Fibroblast of skin of left biceps (primary cell): ENCODE data around the gene BANP.

Experiments used
- DNase-seq, 2 experiments: peaks; one replicate each; pipeline ENCODE4 v3.0.0-alpha.2; 2013; ENCODE audit warnings: low read depth in 2 of 2

BANP gene

DNA sequence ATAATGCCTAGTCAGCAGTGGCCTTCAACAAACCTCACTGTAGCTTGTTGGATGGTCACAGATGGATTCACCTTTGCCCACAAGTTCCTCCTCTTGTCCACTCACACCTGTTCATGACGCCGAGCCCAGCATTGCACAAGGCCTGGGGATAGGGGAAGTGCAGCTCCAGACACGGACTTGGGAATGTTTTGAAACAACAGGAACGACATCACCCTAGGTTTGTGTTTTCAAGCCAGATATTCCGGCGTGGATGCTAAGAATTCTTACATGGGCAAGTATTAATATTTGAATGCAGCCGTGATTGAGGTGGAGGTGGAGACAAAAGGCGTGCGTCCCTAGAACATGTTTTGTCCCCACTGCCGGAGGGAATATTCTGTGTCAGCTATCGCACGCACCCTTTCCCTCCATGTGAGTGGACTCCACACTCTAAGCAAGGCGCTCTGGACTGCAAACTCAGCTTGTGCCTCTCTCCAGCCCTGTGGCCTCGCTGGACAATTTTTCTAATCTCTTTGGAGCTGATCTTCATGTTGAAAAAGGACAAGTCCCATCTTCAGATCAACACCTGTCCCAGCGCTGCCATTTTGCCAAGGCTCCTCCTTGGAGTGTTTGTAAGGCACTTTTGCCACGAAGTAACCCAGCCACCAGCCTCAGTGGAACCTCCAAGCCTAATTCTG is 2.0 kb upstream of the BANP start:
- no peak for DNase-seq

DNA sequence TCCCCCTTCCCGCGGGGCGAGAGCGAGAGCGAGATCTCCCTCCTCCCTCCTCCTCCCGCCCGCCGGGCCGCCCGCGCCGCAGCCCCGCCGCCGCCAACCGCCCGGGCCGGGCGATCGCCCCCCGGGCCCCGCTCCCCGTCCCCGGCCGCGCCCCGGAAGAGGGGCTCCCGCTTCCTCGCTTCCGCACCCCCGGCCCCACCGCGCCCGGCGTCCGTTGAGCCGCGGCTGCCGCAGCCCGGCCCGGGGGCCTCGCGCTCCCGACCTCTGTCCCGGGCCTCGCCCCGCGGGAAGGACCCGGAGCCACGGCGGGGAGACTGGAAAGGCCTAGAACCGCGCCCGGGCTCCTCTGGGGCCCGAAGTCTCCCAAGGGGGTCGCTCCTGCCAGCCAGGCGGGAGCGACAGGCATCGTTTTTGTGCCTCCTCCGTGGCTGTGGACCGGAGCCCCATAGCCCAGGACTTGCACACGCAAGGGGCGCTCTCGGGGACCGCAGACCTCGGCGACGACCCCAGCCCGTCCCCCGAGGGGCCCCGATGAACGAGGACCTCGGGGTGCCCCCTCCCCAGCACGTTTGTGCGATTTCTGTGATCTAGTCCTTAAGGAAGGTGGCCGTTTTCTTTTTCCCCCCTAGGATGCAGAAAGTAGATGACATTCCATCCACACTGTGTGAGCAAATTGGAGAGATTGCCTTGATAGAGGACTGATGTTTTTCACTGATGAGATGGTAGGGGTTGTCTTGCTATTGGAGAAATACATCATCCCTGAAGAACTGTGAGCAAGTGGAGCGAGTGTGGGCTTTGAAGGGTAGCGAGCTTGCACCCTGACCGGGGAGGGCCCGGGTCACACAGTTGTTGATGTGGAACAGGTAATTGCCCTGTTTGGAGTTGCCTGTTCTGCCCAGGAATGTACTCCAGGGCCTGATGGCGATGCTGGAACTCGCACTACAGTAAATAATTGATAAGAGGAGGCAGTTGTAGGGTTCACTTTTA is 611 bp downstream of the BANP start:
- no peak for DNase-seq

GRCh38 chr16:87952751-87953150 is 1.5 kb downstream of the BANP start:
- DNase-seq: no peak

DNA sequence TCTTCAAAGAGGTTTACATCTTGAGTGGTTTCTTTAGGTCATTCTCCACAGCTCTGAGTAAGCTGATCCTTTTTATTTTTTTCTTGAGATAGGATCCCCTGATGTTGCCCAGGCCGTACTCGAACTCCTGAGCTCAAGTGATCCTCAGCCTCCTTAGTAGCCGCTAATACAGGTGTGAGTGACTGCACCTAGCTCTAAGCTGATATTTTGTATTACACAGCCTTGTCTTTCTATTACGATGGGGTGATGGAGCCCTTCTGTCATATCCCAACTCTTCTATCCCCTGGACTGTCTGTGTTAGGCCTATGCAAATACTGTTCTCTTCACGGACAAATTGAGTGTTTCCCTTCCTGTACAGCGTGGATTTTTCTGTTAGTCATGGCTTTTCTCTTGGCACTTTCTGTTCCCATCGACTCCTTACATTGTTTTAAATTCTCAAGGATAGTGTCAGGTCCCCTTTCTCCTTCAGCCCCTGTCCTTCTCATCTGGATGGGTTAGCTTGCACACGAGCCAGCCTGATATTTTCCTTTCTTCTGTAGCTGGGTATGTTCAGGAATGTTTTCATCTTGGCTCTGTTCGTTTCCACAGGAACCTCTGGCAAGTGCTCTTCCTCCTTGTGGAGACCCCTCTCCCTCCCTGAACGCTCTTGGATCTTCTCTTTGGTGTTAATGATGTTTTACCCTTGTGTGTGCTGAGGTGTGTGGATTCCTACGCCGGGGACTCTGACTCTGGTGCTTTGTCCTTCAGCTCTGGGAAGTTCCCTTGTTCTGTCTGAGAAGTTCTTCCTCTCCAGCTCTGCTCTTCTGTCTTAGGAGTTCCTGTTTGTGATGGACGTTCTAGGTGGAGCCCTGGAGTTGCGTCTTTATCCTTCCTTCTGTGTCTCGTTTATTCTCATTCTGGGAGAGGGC is 2.3 kb downstream of the BANP start:
- DNase-seq: no peak

DNA sequence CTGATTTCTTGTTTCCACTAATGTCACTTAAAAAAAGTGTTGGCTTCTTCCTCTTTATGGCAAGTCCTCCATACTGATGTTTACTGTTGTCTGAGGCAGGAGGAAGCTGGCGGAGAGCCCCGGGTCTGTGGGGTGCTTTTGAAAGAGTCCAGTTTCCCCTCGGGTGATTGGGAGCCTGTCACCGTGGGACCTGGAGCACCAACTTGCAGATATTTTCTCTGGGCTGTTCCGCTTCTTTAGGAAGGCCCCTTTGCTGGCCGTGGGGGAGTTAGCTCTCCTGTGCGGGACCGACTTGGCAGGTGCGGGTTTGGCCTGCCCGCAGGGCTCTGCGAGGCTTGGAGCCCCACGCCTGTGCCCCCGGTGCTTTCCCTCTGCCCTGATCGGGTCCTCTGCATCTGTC is 3.1 kb downstream of the BANP start:
- no peak for DNase-seq

GRCh38 chr16:87954826-87955225 is 3.6 kb downstream of the BANP start:
- no peak for DNase-seq

DNA sequence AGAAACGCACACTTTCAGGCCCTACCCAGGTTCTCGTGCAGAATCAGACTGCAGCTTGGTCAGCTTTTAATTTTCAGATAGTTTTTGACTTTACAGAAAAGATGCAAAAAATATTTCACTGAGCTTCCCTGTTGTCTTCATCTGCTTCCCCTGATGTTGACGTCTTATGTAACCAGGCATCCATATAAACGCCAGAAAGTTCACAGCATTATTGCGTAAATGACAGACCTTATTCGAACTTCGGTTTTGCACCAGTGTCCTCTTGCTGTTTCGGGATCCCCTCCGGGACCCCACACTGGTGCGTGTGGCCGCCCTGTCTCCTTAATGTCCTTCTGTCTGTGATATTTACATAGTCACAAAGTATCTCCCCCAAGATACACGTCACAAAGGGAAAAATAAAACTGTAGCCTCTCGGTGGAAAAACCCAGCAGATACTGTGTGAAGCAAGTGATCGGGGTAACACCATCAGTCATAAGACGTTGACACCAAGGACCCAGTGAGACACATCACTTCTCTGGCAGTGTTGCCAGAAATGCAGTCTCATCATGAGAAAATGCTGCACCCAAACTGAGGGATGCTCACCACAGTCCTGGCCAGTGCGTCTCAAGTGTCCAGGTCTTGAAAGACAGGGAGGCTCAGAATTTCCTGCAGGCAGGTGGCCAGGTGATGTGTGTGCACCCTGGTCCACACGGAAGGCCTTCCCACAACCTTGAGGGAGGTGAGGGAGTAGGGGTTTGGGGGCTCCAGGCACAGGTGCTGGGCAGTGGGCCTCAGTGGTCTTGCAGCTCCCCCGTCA is 4.3 kb downstream of the BANP start:
- no peak for DNase-seq

- DNase-seq: no peak
These were observed 4.8 kb downstream of the BANP start for GRCh38 chr16:87956098-87956364.

DNA sequence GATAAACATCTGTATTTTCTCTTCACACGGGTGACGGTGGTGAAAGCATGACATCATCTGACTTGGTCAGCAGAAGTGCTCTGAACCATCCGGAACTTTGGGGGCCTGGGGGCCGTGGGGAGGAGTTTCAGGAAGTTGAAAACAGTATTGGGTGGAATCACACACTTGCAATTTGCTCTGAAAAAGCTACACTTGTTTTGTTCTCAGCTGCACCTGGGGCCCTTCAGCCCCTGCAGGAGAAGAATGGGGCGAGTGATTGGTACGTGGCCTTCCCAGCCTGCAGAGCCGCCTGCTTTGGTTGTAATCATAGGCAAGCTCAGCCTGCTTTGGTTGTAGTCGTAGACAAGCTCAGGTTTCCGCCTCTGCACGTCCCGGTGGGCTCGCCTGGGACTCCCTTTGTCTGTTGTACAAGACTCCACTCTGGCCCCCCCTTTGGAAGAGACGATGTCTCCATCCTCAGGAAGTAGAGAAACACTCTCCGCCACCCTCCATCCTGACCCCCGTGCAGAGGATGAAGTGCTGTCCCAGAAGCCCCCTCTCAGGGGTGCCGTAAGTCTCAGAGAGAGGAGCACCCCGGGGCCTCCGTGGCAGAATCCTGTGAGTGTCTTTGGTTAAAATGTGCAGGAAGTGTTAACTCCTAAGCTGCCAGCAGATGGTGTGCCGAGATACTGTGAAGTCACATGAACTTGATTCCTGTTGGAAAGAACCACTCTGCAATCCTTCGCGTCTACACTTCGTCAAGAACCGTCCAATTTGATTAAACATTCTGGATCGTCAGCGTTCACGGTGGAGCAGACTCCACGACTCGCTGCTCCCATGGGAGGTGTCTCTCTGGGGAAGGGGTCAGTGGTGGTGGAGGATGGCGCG is 5.4 kb downstream of the BANP start:
- peak in 1 of 2 experiments; percentile 60 for DNase-seq

DNA sequence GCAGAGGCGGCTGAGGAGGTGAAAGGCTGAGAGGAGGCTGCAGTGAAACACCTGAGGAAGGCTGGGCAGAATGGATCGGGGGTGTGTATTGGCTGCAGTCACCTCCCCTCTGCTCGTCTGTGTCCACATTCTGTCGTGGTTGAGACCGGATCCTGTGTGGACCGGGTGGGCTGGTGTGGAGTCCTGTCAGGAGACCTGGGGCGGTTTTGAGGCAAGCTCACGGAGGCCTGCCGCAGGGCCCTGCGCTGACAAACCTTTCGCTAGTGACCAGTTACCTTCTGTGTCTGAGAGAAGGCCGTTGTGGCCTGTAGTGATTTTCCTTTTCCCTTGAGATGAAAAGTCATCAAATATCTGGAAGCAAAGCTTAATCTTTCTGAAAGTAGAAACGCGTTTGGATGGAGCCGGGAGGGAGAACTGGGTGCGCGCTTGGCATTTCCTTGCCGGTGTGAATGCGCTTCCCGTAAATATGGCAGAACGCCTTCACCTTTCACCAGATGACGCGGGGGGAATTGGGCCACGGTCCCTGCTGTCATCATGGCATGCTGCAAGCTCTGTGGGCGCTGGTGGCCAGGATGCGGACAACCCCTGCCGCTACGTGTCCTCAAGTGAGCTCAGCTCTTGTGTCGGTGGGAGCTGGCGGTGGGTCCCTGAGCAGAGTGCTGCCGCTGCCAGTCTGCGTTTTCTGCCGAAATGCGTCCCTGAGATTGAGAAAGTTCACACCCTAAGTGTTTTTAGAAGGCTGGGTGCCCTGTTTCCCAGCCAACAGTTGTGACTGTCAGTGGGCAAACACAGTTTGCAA is 6.3 kb downstream of the BANP start:
- DNase-seq: no peak

GRCh38 chr16:87958632-87959031 is 7.4 kb downstream of the BANP start:
- no peak for DNase-seq

GRCh38 chr16:87959391-87959990 is 8.3 kb downstream of the BANP start:
- DNase-seq: no peak

- no peak for DNase-seq
These were observed 9.1 kb downstream of the BANP start for GRCh38 chr16:87960296-87960695.

DNA sequence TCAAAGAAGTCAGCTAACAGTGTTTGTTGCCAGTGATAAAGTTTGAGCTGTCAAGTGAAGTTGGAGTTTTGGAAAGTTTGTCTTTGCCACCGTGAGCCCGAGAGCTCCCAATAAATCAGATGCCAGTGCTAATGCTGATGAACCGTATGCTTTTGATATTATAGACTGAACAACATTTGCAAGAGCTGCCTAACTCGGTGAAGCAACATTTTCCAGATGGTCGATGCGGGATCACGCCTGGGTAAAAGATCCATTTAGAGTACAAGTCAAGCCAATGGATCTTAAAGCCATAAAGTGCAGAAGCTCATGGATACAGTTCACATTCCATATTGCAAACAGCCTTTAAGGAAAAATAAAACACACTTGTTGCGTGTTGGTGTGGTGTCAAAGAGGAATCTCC is 9.6 kb downstream of the BANP start:
- DNase-seq: no peak

GRCh38 chr16:87961623-87962022 is 10.4 kb downstream of the BANP start:
- no peak for DNase-seq

GRCh38 chr16:87963400-87963799 is 12.2 kb downstream of the BANP start:
- DNase-seq: peak in 1 of 2 experiments; percentile 74

- no peak for DNase-seq
These were observed 12.9 kb downstream of the BANP start for GRCh38 chr16:87964049-87964659.

DNA sequence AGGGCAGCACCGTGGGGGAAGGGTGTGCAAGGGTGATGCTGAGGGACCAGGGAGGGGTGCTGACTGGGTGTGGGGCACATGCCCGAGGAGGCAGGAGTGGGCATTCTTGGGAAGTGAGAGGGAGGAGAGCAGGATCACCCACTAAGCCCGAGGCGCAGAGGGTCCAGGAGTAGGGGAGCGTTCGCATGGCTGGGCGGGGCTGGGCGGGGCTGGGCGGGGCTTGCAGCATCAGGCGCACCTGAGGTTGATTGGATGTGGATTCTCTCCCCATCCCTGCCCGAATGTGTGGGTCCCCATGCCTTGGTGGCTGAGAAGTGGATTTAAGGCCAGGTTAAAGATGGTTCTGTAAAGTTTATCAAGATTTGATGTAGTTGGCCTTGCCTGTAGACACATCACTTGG is 14.2 kb downstream of the BANP start:
- no peak for DNase-seq
